NB4 (cell line): Measurements from ENCODE around the gene ZFAND3.

Experiments used
- DNase-seq: peaks from one replicate; pipeline ENCODE4 v3.0.0; 2010; ENCODE audit warnings: low read depth
- H3K4me3 ChIP-seq: one replicate; pipeline ENCODE4 v1.5.1; 2011; ENCODE audit warnings: mild to moderate bottlenecking, low read depth, low read length, moderate library complexity
- MYC ChIP-seq: IDR thresholded peaks from 2 replicates; pipeline ENCODE4 v1.6.1; 2011; ENCODE audit warnings: low read depth, low read length
- POLR2A ChIP-seq: IDR thresholded peaks from 2 replicates; pipeline ENCODE4 v1.6.1; 2011; ENCODE audit warnings: mild to moderate bottlenecking; ENCODE audit not compliant: insufficient read length; ENCODE audit errors: extremely low read depth
- TF ChIP-seq, protein P1 (sequence below): IDR thresholded peaks from one replicate; pipeline ENCODE4 v1.5.1; 2012; ENCODE audit warnings: low read depth, low read length
- TF ChIP-seq, protein P2 (sequence below): IDR thresholded peaks from 2 replicates; pipeline ENCODE4 v1.6.1; 2011; ENCODE audit warnings: low read depth, low read length

The ZFAND3 gene

DNA sequence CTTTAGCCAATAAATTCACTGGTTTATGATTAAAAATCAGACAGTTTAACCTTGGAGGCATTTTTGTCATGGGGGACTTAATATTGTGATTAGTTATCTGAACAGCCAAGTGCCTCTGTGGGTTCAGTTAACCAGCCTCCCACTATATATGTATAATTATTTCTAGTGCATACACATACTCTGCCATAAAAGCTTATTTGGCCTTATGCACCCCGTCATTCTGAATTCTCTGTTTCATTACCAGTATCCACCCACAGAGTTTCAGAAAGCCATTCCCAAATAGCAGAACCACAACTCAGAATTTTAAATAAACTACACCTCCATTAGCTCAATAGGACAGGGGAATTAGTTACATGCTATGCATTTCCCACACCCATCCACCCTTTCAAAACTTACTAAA, 279.7 kb downstream of the ZFAND3 start:
- no peak overlapping the region for H3K4me3 ChIP-seq
- no peak for DNase-seq
- no peak for TF ChIP-seq MYC
- TF ChIP-seq, protein P1, sequence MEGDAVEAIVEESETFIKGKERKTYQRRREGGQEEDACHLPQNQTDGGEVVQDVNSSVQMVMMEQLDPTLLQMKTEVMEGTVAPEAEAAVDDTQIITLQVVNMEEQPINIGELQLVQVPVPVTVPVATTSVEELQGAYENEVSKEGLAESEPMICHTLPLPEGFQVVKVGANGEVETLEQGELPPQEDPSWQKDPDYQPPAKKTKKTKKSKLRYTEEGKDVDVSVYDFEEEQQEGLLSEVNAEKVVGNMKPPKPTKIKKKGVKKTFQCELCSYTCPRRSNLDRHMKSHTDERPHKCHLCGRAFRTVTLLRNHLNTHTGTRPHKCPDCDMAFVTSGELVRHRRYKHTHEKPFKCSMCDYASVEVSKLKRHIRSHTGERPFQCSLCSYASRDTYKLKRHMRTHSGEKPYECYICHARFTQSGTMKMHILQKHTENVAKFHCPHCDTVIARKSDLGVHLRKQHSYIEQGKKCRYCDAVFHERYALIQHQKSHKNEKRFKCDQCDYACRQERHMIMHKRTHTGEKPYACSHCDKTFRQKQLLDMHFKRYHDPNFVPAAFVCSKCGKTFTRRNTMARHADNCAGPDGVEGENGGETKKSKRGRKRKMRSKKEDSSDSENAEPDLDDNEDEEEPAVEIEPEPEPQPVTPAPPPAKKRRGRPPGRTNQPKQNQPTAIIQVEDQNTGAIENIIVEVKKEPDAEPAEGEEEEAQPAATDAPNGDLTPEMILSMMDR: no peak

DNA sequence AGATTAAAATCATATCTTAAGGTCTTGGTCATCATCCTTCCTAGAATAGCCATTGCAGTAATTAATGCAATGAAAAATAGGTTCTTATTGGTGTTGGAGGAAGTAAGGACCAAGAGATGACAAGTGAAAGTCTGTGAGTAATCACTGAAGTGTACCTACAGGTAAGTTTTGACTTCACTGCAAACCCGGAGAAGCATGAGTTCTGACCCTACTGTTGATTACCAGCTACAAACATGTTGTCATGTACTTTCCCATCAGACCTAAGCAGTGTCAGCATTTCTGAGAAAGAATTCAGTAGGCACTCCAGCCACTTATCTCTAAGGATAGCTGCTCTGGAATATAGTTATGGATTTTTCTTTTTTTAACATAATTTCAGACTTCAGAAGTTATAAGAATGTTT, 280.9 kb downstream of the ZFAND3 start:
- DNase-seq: no peak
- TF ChIP-seq MYC: no peak
- H3K4me3 ChIP-seq: no peak overlapping the region

DNA sequence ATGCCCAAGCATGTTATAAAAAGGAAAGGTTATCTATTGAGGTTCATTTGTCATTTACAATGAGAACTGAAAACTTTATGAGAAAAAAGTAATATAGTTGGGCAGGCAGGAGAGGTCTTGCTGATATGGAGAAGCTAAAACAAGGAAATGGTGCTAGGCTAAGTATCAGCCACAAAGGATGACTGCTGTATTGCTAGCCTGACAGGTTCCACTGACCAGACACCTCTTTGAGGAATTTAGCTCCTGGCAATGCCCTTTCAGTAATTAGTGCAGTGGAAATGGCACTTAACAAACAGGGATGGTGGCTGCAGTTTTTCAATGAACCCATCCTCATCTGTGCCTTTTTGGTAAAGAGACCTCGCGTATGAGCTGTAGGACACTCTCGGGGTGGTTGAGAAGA, 284.4 kb downstream of the ZFAND3 start:
- H3K4me3 ChIP-seq: no peak overlapping the region
- TF ChIP-seq, protein P2, sequence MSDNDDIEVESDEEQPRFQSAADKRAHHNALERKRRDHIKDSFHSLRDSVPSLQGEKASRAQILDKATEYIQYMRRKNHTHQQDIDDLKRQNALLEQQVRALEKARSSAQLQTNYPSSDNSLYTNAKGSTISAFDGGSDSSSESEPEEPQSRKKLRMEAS: no peak
- TF ChIP-seq, protein P1: no peak
- TF ChIP-seq MYC: no peak
- TF ChIP-seq POLR2A: no peak
- no peak for DNase-seq

DNA sequence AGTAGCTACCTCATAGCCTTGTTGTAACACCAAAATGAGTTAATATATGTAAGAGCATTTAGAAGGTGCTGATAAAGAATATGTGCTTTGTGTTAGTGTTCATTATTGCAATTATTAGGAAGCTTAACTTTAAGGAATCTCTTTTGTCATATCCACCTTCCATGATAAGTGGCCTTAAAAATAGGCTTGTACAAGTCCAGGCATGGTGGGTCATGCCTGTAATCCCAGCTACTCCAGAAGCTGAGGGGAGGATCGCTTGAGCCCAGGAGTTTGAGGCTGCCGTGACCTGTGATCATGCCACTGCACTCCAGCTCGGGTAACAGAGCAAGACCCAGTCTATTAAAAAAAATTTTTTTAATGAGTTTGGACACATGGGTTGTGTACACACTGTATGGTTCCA, 285.5 kb downstream of the ZFAND3 start:
- no peak overlapping the region for H3K4me3 ChIP-seq
- TF ChIP-seq POLR2A (no peak), MYC (no peak)
- TF ChIP-seq, protein P1: no peak
- TF ChIP-seq, protein P2: no peak
- DNase-seq: no peak

DNA sequence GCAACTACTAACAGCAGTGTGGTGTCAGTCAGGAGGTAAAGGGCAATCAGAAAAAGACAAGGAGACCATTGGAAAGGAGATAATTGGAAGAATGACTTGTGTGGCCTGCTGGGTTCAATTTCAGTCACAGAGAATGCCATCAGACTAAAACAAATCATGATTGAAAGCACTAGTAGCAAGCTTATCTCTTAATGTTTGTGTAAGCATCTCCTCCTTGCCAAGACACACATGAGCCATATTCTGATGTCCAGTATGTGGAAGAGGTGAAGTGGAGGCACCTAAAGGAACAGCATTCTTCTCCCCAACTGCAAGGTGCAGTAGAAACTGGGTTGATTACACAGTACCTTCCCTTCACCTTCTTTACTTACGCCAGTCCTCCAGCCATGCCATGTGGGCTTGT, 287.5 kb downstream of the ZFAND3 start:
- no peak for DNase-seq
- TF ChIP-seq, protein P2: no peak
- TF ChIP-seq, protein P1: no peak
- no peak for TF ChIP-seq MYC
- no peak for TF ChIP-seq POLR2A
- H3K4me3 ChIP-seq: no peak overlapping the region

DNA sequence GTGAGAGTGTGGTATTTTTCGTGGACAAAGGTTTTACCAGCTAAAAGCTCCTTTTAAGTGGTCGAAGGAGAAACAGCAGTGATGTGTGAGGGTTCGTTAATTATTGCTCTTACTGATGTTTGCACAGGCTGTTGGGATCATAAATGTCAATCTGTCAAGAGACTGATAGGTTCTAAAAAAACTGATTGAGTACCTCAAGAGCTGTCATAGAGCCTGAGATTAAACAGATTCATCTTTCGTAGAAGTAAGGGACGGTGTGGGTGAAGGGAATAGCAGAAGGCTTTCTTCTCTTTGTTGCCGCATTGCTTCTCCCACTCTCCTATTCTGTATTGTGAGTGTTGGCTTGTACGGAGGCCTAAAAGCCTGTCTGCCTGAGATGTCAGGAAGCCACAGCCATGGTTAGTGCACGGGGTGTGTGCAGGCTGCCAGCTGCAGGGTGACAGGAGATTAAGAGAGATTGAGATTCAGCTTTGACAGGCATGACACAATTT, 291.0 kb downstream of the ZFAND3 start:
- DNase-seq: no peak
- no peak overlapping the region for H3K4me3 ChIP-seq
- TF ChIP-seq MYC (no peak), POLR2A (no peak)
- TF ChIP-seq, protein P1: no peak
- TF ChIP-seq, protein P2: no peak
